Islet precursor cell (in vitro differentiated cells): ENCODE measurements around the gene DLX3.

Experiments used
- DNase-seq: peaks from one replicate; pipeline ENCODE4 v3.0.0-alpha.2; 2018

The DLX3 gene

DNA sequence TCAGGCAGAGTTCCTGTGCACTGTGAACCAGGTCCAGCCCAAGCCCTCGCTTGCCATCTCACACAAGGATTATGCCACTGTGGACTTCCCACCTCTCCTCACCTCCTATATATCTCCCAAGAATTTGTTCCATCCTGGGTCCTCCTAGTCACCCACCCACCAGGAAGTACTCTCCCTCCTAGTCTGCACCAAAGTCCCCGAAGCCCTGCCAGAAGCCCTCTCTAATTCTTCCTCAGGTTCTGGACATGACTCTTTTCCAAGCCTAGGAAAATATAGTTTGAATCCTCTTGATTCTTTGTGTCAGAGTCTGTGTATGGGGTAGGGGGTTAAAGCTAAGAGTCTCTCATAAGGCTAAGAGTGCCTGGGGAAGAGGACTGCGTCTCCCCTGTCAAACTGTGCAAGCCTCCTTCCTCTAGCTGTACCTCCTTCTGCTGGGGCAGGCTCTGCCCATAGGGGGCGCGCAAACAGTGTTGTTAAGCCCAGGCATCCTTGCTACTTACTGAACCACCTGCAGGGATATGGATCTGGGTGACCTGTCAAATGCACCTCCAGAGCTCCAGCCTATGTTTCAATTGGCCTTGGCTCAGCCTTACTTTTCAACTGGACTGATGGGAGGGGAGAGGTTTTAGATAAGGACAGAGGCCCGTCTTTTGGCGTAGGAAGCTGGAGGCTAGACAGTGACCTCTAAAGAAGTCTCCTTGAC lies 42.7 kb downstream of the DLX3 start:
- peak; percentile 97 for DNase-seq

DNA sequence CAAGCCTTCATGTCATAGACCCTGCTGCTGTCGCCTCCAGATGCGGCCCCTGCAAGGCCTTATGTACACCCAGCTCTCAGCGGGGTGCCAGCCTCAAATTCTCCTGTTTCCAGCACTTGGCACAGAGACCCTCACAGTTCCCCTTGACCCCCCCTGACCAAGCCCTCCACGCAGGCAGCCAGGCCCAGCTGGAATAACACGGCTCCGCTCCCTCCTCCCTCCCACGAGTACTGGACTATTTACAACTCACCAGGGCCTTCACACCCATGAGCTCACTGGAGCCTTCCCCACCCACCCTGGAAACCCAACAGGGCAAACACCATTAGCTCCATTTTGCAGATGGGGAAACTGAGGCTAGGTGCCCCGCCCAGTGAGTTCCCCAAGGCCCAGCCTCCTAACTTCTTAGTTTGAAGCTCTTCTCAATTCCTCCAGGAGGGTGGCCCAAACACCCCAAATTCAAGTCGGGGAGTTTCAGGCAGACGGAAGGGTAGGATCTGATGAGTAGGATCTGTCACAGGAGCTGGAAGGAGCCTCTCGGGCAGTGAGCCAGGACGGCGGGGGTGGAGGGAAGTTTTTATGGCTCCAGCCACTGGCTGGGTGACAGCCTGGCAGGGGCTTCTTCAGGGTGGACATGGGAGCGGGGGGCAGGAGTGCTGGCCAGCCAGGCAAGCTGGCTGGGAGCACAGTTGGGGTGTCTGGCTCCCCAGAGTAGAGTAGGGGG lies 43.5 kb downstream of the DLX3 start:
- DNase-seq: no peak

DNA sequence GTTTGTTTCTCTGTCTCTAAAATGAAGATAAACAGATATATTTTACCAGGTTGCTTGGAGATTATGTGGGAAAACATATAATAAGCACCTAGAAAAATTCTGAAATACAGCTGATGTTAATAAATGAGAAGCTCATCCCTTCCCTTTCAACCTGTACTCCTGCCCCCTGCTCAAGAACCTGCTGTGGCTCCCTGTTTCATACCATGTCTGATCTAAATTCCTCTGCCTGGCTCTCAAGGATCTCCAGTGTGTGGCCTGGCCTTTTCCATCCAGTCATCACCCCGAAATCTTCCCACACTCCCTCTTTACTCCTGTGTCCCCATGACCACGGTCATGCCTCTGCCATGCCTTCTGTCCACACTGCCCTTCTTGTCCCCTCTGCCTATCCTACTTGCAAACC lies 45.4 kb downstream of the DLX3 start:
- no peak for DNase-seq

DNA sequence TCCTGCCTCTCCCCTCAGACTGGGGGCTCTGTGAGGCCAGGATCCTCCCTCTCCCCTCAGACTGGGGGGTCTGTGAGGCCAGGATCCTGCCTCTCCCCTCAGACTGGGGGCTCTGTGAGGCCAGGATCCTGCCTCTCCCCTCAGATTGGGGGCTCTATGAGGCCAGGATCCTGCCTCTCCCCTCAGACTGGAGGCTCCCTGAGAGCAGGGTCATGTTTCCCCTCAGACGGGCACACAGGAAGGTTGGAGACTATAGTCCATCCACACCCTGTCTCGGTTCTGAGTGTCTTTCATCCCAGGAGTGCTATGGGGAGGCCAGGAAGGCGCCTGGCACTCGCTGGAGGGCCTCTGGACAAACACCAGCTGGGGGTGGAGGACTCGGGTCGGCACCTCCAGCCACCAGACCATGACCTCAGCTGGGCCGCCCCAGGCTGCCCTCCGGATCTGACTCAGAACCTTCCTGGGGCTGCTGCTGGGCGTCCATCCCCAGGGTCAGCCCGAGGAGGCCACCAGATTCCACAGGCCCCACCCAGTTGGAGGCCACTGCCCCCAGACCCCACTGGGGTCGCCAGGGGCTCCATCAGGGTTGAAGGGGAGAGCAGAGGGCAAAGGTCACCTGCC lies 48.0 kb downstream of the DLX3 start:
- DNase-seq: no peak

DNA sequence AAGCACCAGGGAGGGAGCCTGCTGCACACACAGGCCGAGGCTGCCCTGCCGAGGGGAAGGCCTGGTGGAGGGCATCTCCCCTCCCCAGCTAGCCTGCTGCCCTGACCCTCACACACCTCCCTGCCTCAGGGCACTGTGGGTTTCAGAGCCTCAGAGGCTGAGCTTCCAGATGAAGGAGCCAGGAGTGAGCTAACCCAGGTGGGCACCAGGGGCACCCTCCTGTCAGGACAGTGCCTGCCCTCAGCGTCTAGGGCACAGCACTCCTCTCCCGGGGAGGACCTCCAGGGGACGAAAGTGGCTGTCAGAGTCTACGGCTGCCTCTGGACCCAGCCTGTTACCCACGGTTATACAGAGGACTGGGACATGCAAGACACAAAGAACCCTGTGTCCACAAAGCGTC lies 48.8 kb downstream of the DLX3 start:
- no peak for DNase-seq

DNA sequence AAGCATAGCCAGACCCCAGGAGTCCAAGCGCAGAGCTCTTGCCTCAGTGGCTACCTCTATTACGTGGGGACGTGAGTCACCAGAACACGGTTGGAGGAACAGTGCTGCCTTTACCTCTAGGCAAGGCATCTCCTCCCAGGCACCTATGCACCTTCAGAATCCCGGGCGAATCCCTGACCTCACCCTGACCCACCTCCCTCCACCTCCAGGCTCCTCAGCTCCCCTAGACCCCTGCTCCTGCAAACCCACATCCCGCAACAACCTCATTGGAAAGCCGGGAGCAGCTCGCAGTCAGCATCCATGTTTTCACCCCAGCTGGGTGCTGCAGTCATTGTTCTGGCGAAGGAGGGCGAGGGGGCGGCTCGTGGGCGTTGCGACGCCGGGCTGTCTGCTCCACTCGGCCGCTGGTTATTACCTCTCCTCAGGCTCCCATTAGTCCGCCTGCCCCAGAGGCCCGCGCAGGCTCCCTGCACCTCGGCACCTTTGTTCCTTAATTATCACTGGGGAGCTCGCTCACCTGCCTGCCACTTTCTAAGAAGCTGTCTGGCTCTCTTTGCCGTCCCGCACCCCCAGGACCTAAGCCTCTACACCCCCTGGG lies 50.7 kb downstream of the DLX3 start:
- peak; percentile 90 for DNase-seq

DNA sequence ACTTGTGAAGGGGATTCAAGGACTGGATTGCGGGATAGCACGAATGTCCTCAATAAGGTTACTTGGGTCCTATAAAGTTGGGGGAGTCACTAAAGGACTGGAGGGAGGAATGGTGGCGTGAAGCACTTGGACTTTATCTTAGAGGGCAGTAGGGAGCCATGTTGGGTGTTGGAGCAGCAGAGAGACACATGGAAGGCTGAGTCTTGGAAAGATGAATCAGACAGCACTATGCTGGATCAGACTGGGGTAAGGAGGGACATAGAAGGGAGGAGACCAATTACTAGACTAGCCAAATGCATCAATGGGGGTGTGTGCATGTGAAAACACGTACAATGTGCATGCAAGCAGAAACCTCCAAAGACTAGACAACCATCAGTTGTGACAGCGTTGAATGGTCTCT lies 52.1 kb downstream of the DLX3 start:
- no peak for DNase-seq

DNA sequence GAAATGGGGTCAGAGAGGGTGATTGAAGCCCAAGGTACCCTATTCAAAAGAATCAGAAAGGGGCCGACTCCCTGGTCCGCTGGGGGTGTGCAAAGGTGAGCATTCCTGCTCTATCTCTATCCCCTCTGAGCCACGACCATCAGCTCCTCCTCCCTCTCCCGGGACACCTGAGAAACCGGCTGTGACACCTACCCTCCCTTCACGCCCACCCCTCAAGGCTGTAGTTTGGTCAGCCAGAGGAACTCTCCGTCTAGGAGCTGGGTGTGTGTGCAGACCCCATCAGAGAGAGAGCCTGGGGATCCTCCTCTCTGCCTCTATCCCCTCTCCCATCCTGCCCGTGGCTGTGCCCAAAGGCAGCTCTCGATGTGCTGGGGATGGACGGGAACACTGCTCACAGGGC lies 53.6 kb downstream of the DLX3 start:
- DNase-seq: no peak
